ENCODE results near the gene CLEC16A. TPM values are rescaled to one million over a fixed set of nuclear protein-coding genes. Genes with fewer than 3 reads are reported as not detected.

CLEC16A gene
- total and polyA plus RNA-seq, 5 donors from 2014 or later = 11.8 to 38.9 (median 12.3) TPM

DNA sequence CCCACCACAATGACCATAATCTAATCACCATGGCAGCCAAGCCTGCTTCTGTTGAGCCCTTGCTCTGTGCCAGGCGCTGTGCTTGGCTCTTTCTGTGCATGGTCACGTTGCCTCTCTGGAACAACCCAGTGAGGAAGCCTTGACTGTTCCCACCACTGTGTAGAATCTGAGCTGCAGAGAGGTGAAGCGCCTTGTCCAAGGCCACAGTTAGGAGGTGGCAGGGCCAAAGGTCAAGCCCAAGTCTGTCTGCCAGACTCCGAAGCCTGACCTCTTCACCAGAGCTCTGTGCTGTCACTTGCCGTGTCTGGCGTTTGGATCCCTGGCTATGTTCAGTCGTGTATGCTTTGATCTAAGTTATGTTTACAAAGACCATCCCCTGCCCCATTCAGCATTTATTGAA lies 10.5 kb downstream of the CLEC16A start:
- Mint-ChIP-seq H3K9me3 (no peaks in the 10 kb centered on the region), H3K4me3 (no peak overlapping the region), H3K27me3 (no peaks in the 10 kb centered on the region), H3K27ac (no peak overlapping the region), H3K36me3 (peaks cover 13% of the 10 kb centered on the region), H3K4me1 (peaks cover 14 to 52% (median 35%) of the 10 kb centered on the region in 4 donors)
- Histone ChIP-seq H3K36me3 (ENCODE audit: control insufficient read depth, insufficient read depth, low read length) (no peaks in the 10 kb centered on the region), H3K27ac (ENCODE audit: insufficient read depth, low read length, poor library complexity, severe bottlenecking) (no peak overlapping the region), H3K9me3 (ENCODE audit: control insufficient read depth in 2 of 2, low read length in 2 of 2) (no peaks in the 10 kb centered on the region), H3K4me3 (ENCODE audit: low read depth, low read length) (no peak overlapping the region), H3K4me1 (ENCODE audit: control insufficient read depth, insufficient read depth, low read length, poor library complexity, severe bottlenecking) (peaks cover 22% of the 10 kb centered on the region), H3K27me3 (ENCODE audit: control insufficient read depth, insufficient read depth, low read length) (no peaks in the 10 kb centered on the region)
- ATAC-seq (ENCODE audit: low read depth in 2 of 2) = no peak
- DNase-seq = no peak

DNA sequence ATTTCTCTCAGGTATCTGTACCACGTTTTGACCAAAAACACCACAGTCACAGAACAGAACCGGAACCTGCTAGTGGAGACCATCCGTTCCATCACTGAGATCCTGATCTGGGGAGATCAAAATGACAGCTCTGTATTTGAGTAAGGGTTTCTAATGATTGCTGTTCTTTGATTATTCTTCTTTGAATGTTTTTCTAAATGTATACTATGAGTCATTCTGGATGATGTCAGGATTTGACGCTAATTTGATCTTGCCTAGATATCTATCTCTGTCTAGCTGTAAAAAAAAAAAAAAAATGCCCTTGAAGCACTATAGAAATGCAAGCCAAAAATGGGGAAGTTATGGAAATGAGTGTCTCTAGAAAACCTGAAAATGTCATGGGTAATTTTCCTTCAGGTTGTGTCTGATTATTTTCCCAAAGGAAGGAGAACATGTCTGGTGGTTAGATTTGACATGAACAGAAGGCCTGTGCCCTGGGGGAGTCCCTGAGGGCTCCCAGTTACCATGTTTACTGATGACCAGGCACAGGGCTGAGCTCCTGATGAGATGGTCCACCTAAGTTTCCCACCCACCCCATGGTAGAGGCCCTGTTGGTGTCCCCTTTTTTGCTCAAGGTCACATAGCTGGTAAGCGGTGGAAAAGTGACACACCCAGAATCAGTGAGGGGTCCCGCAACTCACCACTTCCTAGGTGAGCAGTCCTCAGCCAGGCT lies 13.6 kb downstream of the CLEC16A start:
- peaks cover 10 to 40% (median 29%) of the 10 kb centered on the region in 4 donors for H3K4me1 Mint-ChIP-seq
- no peaks in the 10 kb centered on the region for H3K9me3 ChIP-seq (ENCODE audit: control insufficient read depth in 2 of 2, low read length in 2 of 2)
- no peak overlapping the region for H3K4me3 Mint-ChIP-seq
- peaks cover 13% of the 10 kb centered on the region for H3K36me3 ChIP-seq (ENCODE audit: control insufficient read depth, insufficient read depth, low read length)
- H3K27ac ChIP-seq (ENCODE audit: insufficient read depth, low read length, poor library complexity, severe bottlenecking) = peak overlapping the region; percentile 53
- H3K4me3 ChIP-seq (ENCODE audit: low read depth, low read length) = peak overlapping the region; percentile 15
- H3K4me1 ChIP-seq (ENCODE audit: control insufficient read depth, insufficient read depth, low read length, poor library complexity, severe bottlenecking) = peaks cover 22% of the 10 kb centered on the region
- H3K9me3 Mint-ChIP-seq = no peaks in the 10 kb centered on the region
- peak overlapping the region; percentile 56 to 94 (median 62) for H3K27ac Mint-ChIP-seq
- DNase-seq = peak in 1 of 3 donors; percentile 57
- peaks cover 18% of the 10 kb centered on the region for H3K36me3 Mint-ChIP-seq
- H3K27me3 ChIP-seq (ENCODE audit: control insufficient read depth, insufficient read depth, low read length) = no peaks in the 10 kb centered on the region
- peak; percentile 59 to 72 for ATAC-seq (ENCODE audit: low read depth in 2 of 2)
- no peaks in the 10 kb centered on the region for H3K27me3 Mint-ChIP-seq

DNA sequence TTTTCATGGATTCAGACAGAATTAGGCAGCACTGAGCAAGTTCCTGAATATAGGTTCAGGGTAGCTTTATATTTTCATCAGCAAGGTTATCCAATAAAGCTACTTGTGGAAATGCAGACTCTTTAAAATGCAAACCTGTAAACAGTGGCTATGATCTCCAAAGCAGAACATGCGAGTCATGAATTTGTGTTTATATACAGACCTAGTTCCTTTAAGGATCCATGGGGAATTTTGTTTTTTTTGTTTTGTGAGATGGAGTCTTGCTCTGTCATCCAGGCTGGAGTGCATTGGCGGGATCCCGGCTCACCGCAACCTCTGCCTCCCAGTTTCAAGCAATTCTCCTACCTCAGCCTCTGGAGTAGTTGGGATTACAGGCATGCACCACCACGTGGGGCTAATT lies 14.8 kb downstream of the CLEC16A start:
- ATAC-seq (ENCODE audit: low read depth in 2 of 2) (no peak), DNase-seq (no peak)
- H3K27ac ChIP-seq (ENCODE audit: insufficient read depth, low read length, poor library complexity, severe bottlenecking) = no peak overlapping the region
- peaks cover 24% of the 10 kb centered on the region for H3K36me3 Mint-ChIP-seq
- no peak overlapping the region for H3K4me3 Mint-ChIP-seq
- peaks cover 22% of the 10 kb centered on the region for H3K36me3 ChIP-seq (ENCODE audit: control insufficient read depth, insufficient read depth, low read length)
- H3K9me3 Mint-ChIP-seq = no peaks in the 10 kb centered on the region
- H3K4me3 ChIP-seq (ENCODE audit: low read depth, low read length) = no peak overlapping the region
- no peak overlapping the region for H3K27ac Mint-ChIP-seq
- peaks cover 12 to 36% (median 26%) of the 10 kb centered on the region in 4 donors for H3K4me1 Mint-ChIP-seq
- no peaks in the 10 kb centered on the region for H3K27me3 Mint-ChIP-seq
- H3K4me1 ChIP-seq (ENCODE audit: control insufficient read depth, insufficient read depth, low read length, poor library complexity, severe bottlenecking) = peaks cover 22% of the 10 kb centered on the region
- no peaks in the 10 kb centered on the region for H3K9me3 ChIP-seq (ENCODE audit: control insufficient read depth in 2 of 2, low read length in 2 of 2)
- no peaks in the 10 kb centered on the region for H3K27me3 ChIP-seq (ENCODE audit: control insufficient read depth, insufficient read depth, low read length)

DNA sequence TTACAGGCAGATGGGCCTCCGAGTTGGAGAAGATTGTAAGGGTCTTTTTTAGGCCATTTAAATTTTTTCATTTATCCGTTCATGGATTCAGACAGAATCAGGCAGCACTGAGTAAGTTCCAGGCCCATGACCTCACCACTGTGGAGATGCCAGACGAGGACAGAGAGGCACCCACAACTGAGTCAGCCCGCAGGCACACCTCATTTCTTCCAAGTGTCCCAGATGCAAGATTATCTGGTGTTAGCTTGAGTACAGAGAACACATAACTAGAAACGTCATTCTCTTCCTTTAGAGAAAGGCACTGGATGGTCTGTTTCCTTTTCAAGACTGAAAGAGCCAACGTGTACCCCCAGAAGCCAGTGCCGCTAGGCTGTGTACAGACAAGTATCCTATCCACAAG lies 16.9 kb downstream of the CLEC16A start:
- Mint-ChIP-seq H3K36me3 (peaks cover 24% of the 10 kb centered on the region), H3K27me3 (no peaks in the 10 kb centered on the region), H3K4me1 (peaks cover 23 to 45% (median 35%) of the 10 kb centered on the region in 4 donors), H3K9me3 (no peaks in the 10 kb centered on the region), H3K27ac (peak overlapping the region in 1 of 3 donors; percentile 50), H3K4me3 (no peak overlapping the region)
- Histone ChIP-seq H3K4me3 (ENCODE audit: low read depth, low read length) (no peak overlapping the region), H3K9me3 (ENCODE audit: control insufficient read depth in 2 of 2, low read length in 2 of 2) (no peaks in the 10 kb centered on the region), H3K36me3 (ENCODE audit: control insufficient read depth, insufficient read depth, low read length) (peaks cover 22% of the 10 kb centered on the region), H3K4me1 (ENCODE audit: control insufficient read depth, insufficient read depth, low read length, poor library complexity, severe bottlenecking) (peaks cover 36% of the 10 kb centered on the region), H3K27me3 (ENCODE audit: control insufficient read depth, insufficient read depth, low read length) (no peaks in the 10 kb centered on the region), H3K27ac (ENCODE audit: insufficient read depth, low read length, poor library complexity, severe bottlenecking) (no peak overlapping the region)
- DNase-seq (no peak), ATAC-seq (ENCODE audit: low read depth in 2 of 2) (no peak)

DNA sequence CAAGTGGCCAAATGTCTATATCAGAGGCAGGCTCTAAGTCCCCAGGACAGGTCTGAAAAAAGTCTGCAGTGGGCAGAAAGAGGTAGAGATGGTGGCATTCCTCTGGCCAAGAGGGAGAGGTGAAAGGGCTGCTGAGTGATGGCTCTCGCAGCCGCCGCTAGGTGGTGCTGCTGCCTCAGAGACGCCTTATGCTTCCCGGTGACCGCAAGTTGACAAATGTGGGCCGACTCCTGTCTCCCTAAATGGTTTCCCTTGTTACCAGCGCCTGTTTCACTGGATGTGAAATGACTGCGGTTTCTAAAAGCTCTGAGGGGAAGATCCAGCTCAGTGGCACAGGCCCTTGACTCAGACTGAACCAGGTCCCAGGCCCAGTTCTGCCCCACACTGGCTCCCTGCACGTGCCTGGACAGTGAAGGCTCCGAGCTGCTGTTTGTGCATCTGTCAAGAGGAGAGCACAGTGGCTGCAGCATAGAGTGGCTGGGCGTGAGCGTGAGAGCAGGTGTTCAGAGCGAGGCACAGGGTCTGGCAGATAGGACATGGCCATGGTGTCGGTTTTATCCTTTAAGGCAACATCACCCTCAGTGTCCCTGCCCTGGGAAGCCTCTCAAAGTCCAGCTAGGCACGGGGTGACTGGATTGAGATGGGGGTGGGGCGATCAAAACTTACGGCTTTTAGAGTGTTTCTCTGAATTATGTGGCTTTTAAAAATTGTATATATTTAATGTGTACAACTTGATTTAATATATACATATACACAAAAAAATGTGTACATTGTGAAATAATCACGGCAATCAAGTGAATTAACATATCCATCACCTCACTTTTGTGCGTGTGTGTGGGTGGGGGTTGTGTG lies 19.9 kb downstream of the CLEC16A start:
- DNase-seq = peak; percentile 73 to 83 (median 77)
- peak overlapping the region; percentile 84 for H3K27ac ChIP-seq (ENCODE audit: insufficient read depth, low read length, poor library complexity, severe bottlenecking)
- no peaks in the 10 kb centered on the region for H3K27me3 Mint-ChIP-seq

DNA sequence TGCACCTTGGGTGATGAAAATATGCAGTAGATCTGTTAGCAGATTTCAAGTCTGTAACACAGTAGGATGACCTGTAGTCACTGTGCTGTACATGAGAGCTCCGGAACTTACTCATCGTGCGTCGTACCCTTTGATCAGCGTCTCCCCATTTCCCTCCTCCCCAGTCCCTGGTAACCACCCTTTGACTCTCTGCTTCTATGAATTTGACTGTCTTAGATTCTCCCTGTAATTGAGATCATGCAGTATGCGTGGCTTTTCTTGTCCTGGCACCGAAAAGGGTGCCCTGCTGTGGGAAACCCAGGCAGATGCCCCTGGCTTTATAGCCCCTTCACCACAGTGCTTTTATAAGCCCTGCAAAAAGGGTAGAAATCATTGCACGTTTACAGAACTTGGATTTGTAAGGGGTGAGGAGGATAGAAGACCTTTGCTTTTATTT lies 20.5 kb downstream of the CLEC16A start:
- Mint-ChIP-seq H3K27ac (peak overlapping the region; percentile 90 to 95 (median 93)), H3K27me3 (no peaks in the 10 kb centered on the region), H3K4me1 (peaks cover 14 to 33% (median 28%) of the 10 kb centered on the region in 4 donors), H3K4me3 (peak overlapping the region; percentile 1 to 79 (median 46)), H3K9me3 (no peaks in the 10 kb centered on the region), H3K36me3 (peaks cover 21% of the 10 kb centered on the region)
- DNase-seq (peak; percentile 62 to 92 (median 71)), ATAC-seq (ENCODE audit: low read depth in 2 of 2) (peak; percentile 93)
- Histone ChIP-seq H3K4me1 (ENCODE audit: control insufficient read depth, insufficient read depth, low read length, poor library complexity, severe bottlenecking) (peaks cover 23% of the 10 kb centered on the region), H3K4me3 (ENCODE audit: low read depth, low read length) (peak overlapping the region; percentile 66), H3K27ac (ENCODE audit: insufficient read depth, low read length, poor library complexity, severe bottlenecking) (peak overlapping the region; percentile 84), H3K9me3 (ENCODE audit: control insufficient read depth in 2 of 2, low read length in 2 of 2) (no peaks in the 10 kb centered on the region), H3K36me3 (ENCODE audit: control insufficient read depth, insufficient read depth, low read length) (peaks cover 31% of the 10 kb centered on the region), H3K27me3 (ENCODE audit: control insufficient read depth, insufficient read depth, low read length) (no peaks in the 10 kb centered on the region)

More for the DNA sequence above, 19.9 kb downstream of the CLEC16A start:
- no peaks in the 10 kb centered on the region for H3K9me3 ChIP-seq (ENCODE audit: control insufficient read depth in 2 of 2, low read length in 2 of 2)
- peak overlapping the region; percentile 90 to 95 (median 93) for H3K27ac Mint-ChIP-seq
- peaks cover 31% of the 10 kb centered on the region for H3K36me3 ChIP-seq (ENCODE audit: control insufficient read depth, insufficient read depth, low read length)
- peaks cover 21% of the 10 kb centered on the region for H3K36me3 Mint-ChIP-seq
- no peaks in the 10 kb centered on the region for H3K9me3 Mint-ChIP-seq
- peak; percentile 41 to 52 for ATAC-seq (ENCODE audit: low read depth in 2 of 2)
- peak overlapping the region; percentile 13 to 82 (median 78) for H3K4me3 Mint-ChIP-seq
- no peaks in the 10 kb centered on the region for H3K27me3 ChIP-seq (ENCODE audit: control insufficient read depth, insufficient read depth, low read length)
- peak overlapping the region; percentile 66 for H3K4me3 ChIP-seq (ENCODE audit: low read depth, low read length)
- peaks cover 14 to 33% (median 28%) of the 10 kb centered on the region in 4 donors for H3K4me1 Mint-ChIP-seq
- H3K4me1 ChIP-seq (ENCODE audit: control insufficient read depth, insufficient read depth, low read length, poor library complexity, severe bottlenecking) = peaks cover 23% of the 10 kb centered on the region

DNA sequence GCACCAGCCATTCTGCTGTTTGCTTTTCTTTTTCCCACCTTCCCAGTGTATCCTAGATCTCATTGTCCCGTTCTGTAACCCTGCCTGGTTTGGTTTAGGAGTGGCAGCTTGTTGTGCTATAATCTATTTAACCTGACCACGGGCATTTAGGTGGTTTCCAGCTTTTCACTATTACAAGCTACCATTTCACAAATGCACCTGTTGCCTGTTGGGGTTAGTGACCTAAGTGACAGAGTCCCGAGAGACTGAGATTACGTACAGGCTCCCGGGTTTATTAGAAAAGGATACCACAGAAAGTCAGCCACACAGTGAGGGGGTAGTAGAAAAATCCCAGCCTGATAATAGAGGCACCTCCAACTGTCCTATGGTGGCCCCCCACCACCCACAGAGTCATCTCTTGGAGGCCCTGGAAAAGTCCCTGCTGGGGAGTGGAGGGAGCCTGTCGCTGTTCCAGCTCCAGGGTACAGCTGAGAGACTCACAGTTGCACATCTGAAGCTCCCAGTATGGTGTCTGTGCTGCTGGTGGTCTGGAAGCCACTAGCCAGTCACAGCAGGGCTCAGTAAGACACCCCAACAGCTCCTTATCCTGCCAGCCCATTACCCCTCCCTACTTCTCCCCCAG lies 21.2 kb downstream of the CLEC16A start:
- Mint-ChIP-seq H3K27ac (peak overlapping the region; percentile 90 to 93 (median 90)), H3K36me3 (peaks cover 18% of the 10 kb centered on the region), H3K4me1 (peaks cover 14 to 30% (median 28%) of the 10 kb centered on the region in 4 donors), H3K4me3 (peak overlapping the region in 2 of 4 donors; percentile 5 to 44), H3K9me3 (no peaks in the 10 kb centered on the region), H3K27me3 (no peaks in the 10 kb centered on the region)
- H3K9me3 ChIP-seq (ENCODE audit: control insufficient read depth in 2 of 2, low read length in 2 of 2) = no peaks in the 10 kb centered on the region
- H3K4me3 ChIP-seq (ENCODE audit: low read depth, low read length) = peak overlapping the region; percentile 66
- peak in 2 of 3 donors; percentile 19 to 62 for DNase-seq
- no peaks in the 10 kb centered on the region for H3K27me3 ChIP-seq (ENCODE audit: control insufficient read depth, insufficient read depth, low read length)
- peaks cover 23% of the 10 kb centered on the region for H3K4me1 ChIP-seq (ENCODE audit: control insufficient read depth, insufficient read depth, low read length, poor library complexity, severe bottlenecking)
- ATAC-seq (ENCODE audit: low read depth in 2 of 2) = peak; percentile 11 to 13
- H3K36me3 ChIP-seq (ENCODE audit: control insufficient read depth, insufficient read depth, low read length) = peaks cover 38% of the 10 kb centered on the region
- H3K27ac ChIP-seq (ENCODE audit: insufficient read depth, low read length, poor library complexity, severe bottlenecking) = peak overlapping the region; percentile 84
